ENCODE measurements around the gene C5orf24. TPM values are rescaled to one million over a fixed set of nuclear protein-coding genes. Genes with fewer than 3 reads are reported as not detected.
A peak's percentile ranks its signal among the peaks of the same experiment; 100 is the strongest.

C5orf24 gene
- total and polyA plus RNA-seq, 2 donors (not counting 1 experiment from before 2014, with no cell fraction given), result 13.0 to 38.2 TPM

- TF ChIP-seq CTCF (IDR thresholded peaks at IDR 0.05) (no peak), EZH2 (IDR thresholded peaks at IDR 0.05; ENCODE audit: borderline replicate concordance, insufficient read depth, low read depth, low read length, poor library complexity, severe bottlenecking) (no peak)
- Histone ChIP-seq H3K9ac (ENCODE audit: low read length) (peak overlapping the region; percentile 91), H3K4me3 (ENCODE audit: control extremely low read depth in 1 of 5, extremely low read depth in 1 of 5, insufficient read depth in 1 of 5, low read depth in 2 of 5, low read length in 4 of 5) (peak overlapping the region; percentile 78 to 94 (median 88)), H3K9me3 (ENCODE audit: control extremely low read depth in 1 of 3, control insufficient read depth in 2 of 3, insufficient read depth in 1 of 3, low read length in 2 of 3) (no peaks in the 10 kb centered on the region), H3K36me3 (replicated peaks in 1 of 2; ENCODE audit: control extremely low read depth in 1 of 2, control insufficient read depth in 1 of 2, extremely low read depth in 1 of 2, insufficient read depth in 2 of 2, low read length in 1 of 2) (no peaks in the 10 kb centered on the region), H3K27ac (ENCODE audit: low read length in 2 of 2) (peak overlapping the region; percentile 91 to 95), H4K20me1 (ENCODE audit: control insufficient read depth, insufficient read depth, low read length, poor library complexity, severe bottlenecking) (no peaks in the 10 kb centered on the region), H3K79me2 (ENCODE audit: control insufficient read depth, insufficient read depth, low read length) (peaks cover 64% of the 10 kb centered on the region), H3K4me2 (replicated peaks; ENCODE audit: low read depth, low read length, poor library complexity, severe bottlenecking) (peak overlapping the region; percentile 80), H3K27me3 (replicated peaks in 1 of 4; ENCODE audit: control extremely low read depth in 1 of 4, control insufficient read depth in 3 of 4, insufficient read depth in 4 of 4, low read length in 3 of 4) (no peaks in the 10 kb centered on the region), H2AFZ (ENCODE audit: insufficient read depth, low read depth, low read length, poor library complexity, severe bottlenecking) (peak overlapping the region; percentile 100), H3K4me1 (ENCODE audit: control insufficient read depth in 2 of 2, insufficient read depth in 2 of 2, low read length in 2 of 2) (peaks cover 22 to 39% of the 10 kb centered on the region in 2 donors)
- ATAC-seq (ENCODE audit: low read depth), result no peak
- Mint-ChIP-seq H3K4me1 (peaks cover 32% of the 10 kb centered on the region), H3K27me3 (no peaks in the 10 kb centered on the region), H3K9me3 (ENCODE audit: insufficient read depth) (no peaks in the 10 kb centered on the region), H3K4me3 (peak overlapping the region; percentile 96), H3K27ac (peak overlapping the region; percentile 54)
- POLR2A ChIA-PET, result interaction anchor here (0.6 to 2.3 kb wide), 6 partner anchors 28 to 1822 kb away, joined by 3 to 30 read pairs (median 4); partner anchors contain the start of genes C5orf24, CAMLG, HSPA4 and PCBD2
- 93% methylated on average over 3 of the region's 6 CpGs for WGBS (ENCODE audit: insufficient coverage)
- CTCF ChIA-PET, result interaction anchor here (0.8 to 1.7 kb wide), 4 partner anchors 26 to 32 kb away, joined by 4 to 20 read pairs (median 6); partner anchors contain the start of genes C5orf24 and PCBD2
- intact Hi-C loops (cut with micrococcal nuclease), result no loop called here
- DNase-seq, result no peak
These were observed 27.7 kb downstream of the C5orf24 start for GRCh38 chr5:134873494-134873893.
